Measurements from ENCODE around the gene G0S2. TPM values are rescaled to one million over a fixed set of nuclear protein-coding genes. Genes with fewer than 3 reads are reported as not detected.

G0S2 gene
- total and polyA plus RNA-seq, 2 of the 8 experiments (the other 6 are each of a cell fraction or from before 2014, with no cell fraction given): 1.0 to 1.7 TPM

DNA sequence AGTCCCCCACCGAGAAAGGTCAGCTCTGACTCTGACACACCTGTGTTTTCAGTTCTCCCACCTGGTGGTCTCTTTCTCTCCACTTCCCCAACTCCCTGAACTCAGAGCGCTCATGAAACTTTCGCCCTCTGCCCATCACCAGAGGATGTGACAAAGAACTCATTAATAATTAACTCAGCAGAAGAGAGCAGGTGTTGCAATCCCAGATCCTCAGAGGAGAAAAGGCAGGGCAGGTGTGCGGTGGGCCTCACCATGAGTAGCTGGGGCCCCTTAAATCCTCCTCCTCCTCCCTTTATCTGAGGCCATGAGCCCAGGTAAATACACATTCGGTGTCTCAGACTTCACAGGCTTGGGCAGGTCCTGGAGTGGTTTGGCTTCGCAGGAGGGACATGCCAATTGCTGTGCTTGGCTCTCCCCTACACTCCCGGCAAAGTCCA, 21.3 kb upstream of the G0S2 start:
- no peak for DNase-seq (ENCODE audit: low read depth in 1 of 2, low spot score in 2 of 2)
- no peaks in the 10 kb centered on the region for H3K9me3 ChIP-seq (ENCODE audit: insufficient read depth in 2 of 2, low read depth in 1 of 2, low read length in 1 of 2)
- TF ChIP-seq, protein P1, sequence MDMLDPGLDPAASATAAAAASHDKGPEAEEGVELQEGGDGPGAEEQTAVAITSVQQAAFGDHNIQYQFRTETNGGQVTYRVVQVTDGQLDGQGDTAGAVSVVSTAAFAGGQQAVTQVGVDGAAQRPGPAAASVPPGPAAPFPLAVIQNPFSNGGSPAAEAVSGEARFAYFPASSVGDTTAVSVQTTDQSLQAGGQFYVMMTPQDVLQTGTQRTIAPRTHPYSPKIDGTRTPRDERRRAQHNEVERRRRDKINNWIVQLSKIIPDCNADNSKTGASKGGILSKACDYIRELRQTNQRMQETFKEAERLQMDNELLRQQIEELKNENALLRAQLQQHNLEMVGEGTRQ (IDR thresholded peaks at IDR 0.05; ENCODE audit: low read length): no peak
- TF ChIP-seq NANOG (IDR thresholded peaks at IDR 0.05; ENCODE audit: insufficient read depth, low read depth, low read length, poor library complexity, severe bottlenecking) (no peak), CTBP2 (IDR thresholded peaks at IDR 0.05; ENCODE audit: borderline replicate concordance, insufficient read depth, insufficient read length, low read length) (no peak), KDM4A (IDR thresholded peaks at IDR 0.05; ENCODE audit: low read depth, low read length, severe bottlenecking) (no peak), TEAD4 (IDR thresholded peaks at IDR 0.05; ENCODE audit: low read depth, low read length) (no peak), BACH1 (IDR thresholded peaks at IDR 0.05; ENCODE audit: low read length) (no peak), CHD2 (IDR thresholded peaks at IDR 0.05; ENCODE audit: low read length) (no peak), SRF (IDR thresholded peaks at IDR 0.05; ENCODE audit: low read depth, low read length) (no peak)
- TF ChIP-seq, protein P2, sequence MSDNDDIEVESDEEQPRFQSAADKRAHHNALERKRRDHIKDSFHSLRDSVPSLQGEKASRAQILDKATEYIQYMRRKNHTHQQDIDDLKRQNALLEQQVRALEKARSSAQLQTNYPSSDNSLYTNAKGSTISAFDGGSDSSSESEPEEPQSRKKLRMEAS (IDR thresholded peaks at IDR 0.05): no peak
- TF ChIP-seq, protein P3, sequence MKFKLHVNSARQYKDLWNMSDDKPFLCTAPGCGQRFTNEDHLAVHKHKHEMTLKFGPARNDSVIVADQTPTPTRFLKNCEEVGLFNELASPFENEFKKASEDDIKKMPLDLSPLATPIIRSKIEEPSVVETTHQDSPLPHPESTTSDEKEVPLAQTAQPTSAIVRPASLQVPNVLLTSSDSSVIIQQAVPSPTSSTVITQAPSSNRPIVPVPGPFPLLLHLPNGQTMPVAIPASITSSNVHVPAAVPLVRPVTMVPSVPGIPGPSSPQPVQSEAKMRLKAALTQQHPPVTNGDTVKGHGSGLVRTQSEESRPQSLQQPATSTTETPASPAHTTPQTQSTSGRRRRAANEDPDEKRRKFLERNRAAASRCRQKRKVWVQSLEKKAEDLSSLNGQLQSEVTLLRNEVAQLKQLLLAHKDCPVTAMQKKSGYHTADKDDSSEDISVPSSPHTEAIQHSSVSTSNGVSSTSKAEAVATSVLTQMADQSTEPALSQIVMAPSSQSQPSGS (IDR thresholded peaks at IDR 0.05; ENCODE audit: low read length): no peak

More for the DNA sequence above, 21.3 kb upstream of the G0S2 start:
- no peak for FAIRE-seq
- Histone ChIP-seq H2BK12ac (ENCODE audit: low read depth, low read length) (no peak overlapping the region), H3K56ac (replicated peaks; ENCODE audit: insufficient read length, low read depth, low read length) (no peak overlapping the region), H3K4me1 (replicated peaks in 1 of 4; ENCODE audit: control insufficient read depth in 3 of 4, insufficient read depth in 4 of 4, low read length in 3 of 4) (peaks cover 0 to 13% (median 9%) of the 10 kb centered on the region in 4 experiments; a peak in 4 of 7 replicates), H3K18ac (ENCODE audit: extremely low read depth, low read length) (no peak overlapping the region; the same call in 1 of the 2 replicates), H2AK5ac (ENCODE audit: low read depth, low read length) (no peak overlapping the region), H4K5ac (ENCODE audit: insufficient read length, low read depth, low read length) (no peak overlapping the region), H3K4me3 (ENCODE audit: extremely low read depth in 1 of 4, insufficient read depth in 2 of 4, low read depth in 3 of 4, low read length in 4 of 4) (no peak overlapping the region), H2BK15ac (ENCODE audit: low read length) (no peak overlapping the region), H3K9ac (replicated peaks in 1 of 4; ENCODE audit: extremely low read depth in 1 of 4, low read depth in 3 of 4, low read length in 3 of 4) (no peak overlapping the region), H4K91ac (replicated peaks; ENCODE audit: insufficient read length, low read length) (no peak overlapping the region), H3K79me1 (ENCODE audit: low read depth, low read length) (no peaks in the 10 kb centered on the region), H3K36me3 (ENCODE audit: control insufficient read depth in 2 of 4, insufficient read depth in 4 of 4, low read length in 3 of 4) (no peaks in the 10 kb centered on the region), H2BK20ac (ENCODE audit: low read length) (no peak overlapping the region), H3K23me2 (ENCODE audit: low read depth, low read length) (no peaks in the 10 kb centered on the region), H2BK5ac (ENCODE audit: low read depth, low read length) (no peak overlapping the region), H3K27me3 (replicated peaks in 1 of 4; ENCODE audit: control insufficient read depth in 3 of 4, extremely low read depth in 1 of 4, insufficient read depth in 3 of 4, low read length in 3 of 4) (0 out of 7 replicates have a peak, but pooled peaks cover 0 to 2% (median 0%) of the 10 kb centered on the region in 4 experiments), H3K4ac (replicated peaks; ENCODE audit: insufficient read length, low read depth, low read length) (no peak overlapping the region), H2AFZ (ENCODE audit: low read length) (no peak overlapping the region), H4K8ac (ENCODE audit: extremely low read depth, insufficient read depth, low read length) (no peak overlapping the region), H3K23ac (ENCODE audit: insufficient read length) (no peak overlapping the region), H3K4me2 (ENCODE audit: insufficient read depth in 1 of 2, low read depth in 2 of 2, low read length in 2 of 2) (no peak overlapping the region), H3K27ac (ENCODE audit: low read depth, low read length) (no peak overlapping the region), H3K79me2 (ENCODE audit: control insufficient read depth in 1 of 2, insufficient read depth in 2 of 2, low read length in 2 of 2) (no peaks in the 10 kb centered on the region), H4K20me1 (replicated peaks in 1 of 2; ENCODE audit: control insufficient read depth in 1 of 2, insufficient read depth in 2 of 2, low read length in 2 of 2) (no peaks in the 10 kb centered on the region), H2BK120ac (replicated peaks; ENCODE audit: low read depth, low read length) (no peak overlapping the region), H3K14ac (ENCODE audit: insufficient read length) (no peak overlapping the region)
- ChIA-PET POLR2A (ENCODE audit: partially characterized antibody) (interaction anchor here (1.2 to 1.6 kb wide), 2 partner anchors 16 to 20 kb away, joined by 3 to 4 read pairs; no protein-coding TSS in a partner anchor), CTCF (ENCODE audit: partially characterized antibody) (interaction anchor here (0.6 to 4.5 kb wide), 17 partner anchors 8 to 679 kb away, joined by 3 to 23 read pairs (median 6); partner anchors contain the start of gene G0S2)
- 96% methylated on average over 6 of the region's 7 CpGs; no CpG with 5 or more reads in 1 of the 2 experiments for WGBS, 2 experiments (ENCODE audit: extremely low coverage in 1 of 2, insufficient coverage in 1 of 2, insufficient read length in 1 of 2, insufficient replicate concordance in 2 of 2, low coverage in 1 of 2, low lambda C conversion rate in 2 of 2, missing lambda C conversion rate in 1 of 2)

All from H1 (cell line).